Keratinocyte (primary cell): ENCODE data around the gene TUBB4B.

Source experiments
- EZH2 ChIP-seq: IDR thresholded peaks from one replicate; pipeline ENCODE4 v1.6.1; 2012; ENCODE audit warnings: inconsistent platforms, mild to moderate bottlenecking, low read length, moderate library complexity
- TF ChIP-seq, protein P1 (sequence below), 3 experiments: IDR thresholded peaks in 1 of 3; conservative IDR thresholded peaks in 1 of 3; optimal IDR thresholded peaks in 1 of 3; 2 replicates in 2 of 3; 3 replicates in 1 of 3; pipeline versions ENCODE3 to v1.5.1; 2011; ENCODE audit warnings: low read length in 3 of 3, mild to moderate bottlenecking in 3 of 3, moderate library complexity in 2 of 3, control low read depth in 1 of 3, inconsistent platforms in 1 of 3; ENCODE audit not compliant: insufficient read depth in 2 of 3; ENCODE audit errors: extremely low read depth in 1 of 3

DNA sequence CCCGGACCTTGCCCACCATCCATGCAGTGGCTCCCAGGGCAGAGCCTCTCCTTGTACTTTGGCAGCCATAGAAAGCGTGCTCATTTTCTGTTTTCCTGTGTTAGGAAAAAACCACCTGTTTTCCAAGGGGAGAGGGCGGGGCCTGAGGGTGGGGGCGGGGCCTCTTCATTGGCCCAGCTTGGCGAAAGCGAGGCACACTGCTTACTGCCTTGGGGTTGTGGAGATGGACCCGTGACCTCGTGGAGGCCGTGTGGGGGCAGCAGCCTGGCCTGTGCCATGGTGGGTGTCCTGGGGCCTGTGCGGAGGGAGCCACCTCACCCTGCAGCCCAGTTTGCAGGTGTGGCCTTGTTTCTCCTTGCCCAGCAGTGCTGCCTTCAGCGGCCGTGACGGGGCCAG is 32.0 kb downstream of the TUBB4B start:
- TF ChIP-seq, protein P1, sequence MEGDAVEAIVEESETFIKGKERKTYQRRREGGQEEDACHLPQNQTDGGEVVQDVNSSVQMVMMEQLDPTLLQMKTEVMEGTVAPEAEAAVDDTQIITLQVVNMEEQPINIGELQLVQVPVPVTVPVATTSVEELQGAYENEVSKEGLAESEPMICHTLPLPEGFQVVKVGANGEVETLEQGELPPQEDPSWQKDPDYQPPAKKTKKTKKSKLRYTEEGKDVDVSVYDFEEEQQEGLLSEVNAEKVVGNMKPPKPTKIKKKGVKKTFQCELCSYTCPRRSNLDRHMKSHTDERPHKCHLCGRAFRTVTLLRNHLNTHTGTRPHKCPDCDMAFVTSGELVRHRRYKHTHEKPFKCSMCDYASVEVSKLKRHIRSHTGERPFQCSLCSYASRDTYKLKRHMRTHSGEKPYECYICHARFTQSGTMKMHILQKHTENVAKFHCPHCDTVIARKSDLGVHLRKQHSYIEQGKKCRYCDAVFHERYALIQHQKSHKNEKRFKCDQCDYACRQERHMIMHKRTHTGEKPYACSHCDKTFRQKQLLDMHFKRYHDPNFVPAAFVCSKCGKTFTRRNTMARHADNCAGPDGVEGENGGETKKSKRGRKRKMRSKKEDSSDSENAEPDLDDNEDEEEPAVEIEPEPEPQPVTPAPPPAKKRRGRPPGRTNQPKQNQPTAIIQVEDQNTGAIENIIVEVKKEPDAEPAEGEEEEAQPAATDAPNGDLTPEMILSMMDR (optimal IDR thresholded peaks at IDR 0.05 in 1 of 3, IDR thresholded peaks at IDR 0.05 in 1 of 3, conservative IDR thresholded peaks at IDR 0.05 in 1 of 3; ENCODE audit: extremely low read depth in 1 of 3, insufficient read depth in 2 of 3, low read length in 3 of 3): no peak
- TF ChIP-seq EZH2: no peak
